Omental fat pad (tissue), 4 donors: Measurements from ENCODE around the gene SKIC8. TPM values are rescaled to one million over a fixed set of nuclear protein-coding genes. Genes with fewer than 3 reads are reported as not detected.
A peak's percentile ranks its signal among the peaks of the same experiment; 100 is the strongest.

Source experiments
- ATAC-seq: fragments of 150-250 bp; one replicate; pipeline ENCODE4 v1.9.1; 2016; ENCODE audit warnings: mild to moderate bottlenecking, moderate library complexity; ENCODE audit not compliant: low FRiP score
- DNase-seq: peaks from one replicate; pipeline ENCODE4 v3.0.0-alpha.2; 2019; ENCODE audit warnings: low spot score
- total RNA-seq, 4 donors: library from RNA; depleted of rRNA; stranded (reverse); fragments of >200 nt; gene quantifications; one replicate each; pipeline ENCODE4 v1.1.0, GENCODE V29; 2016
- TF ChIP-seq, protein P1 (sequence below), 3 donors: fragments of 450-650 bp; IDR thresholded peaks; one replicate each; pipeline ENCODE4 v1.5.1; 2016 to 2017; ENCODE audit warnings: antibody characterized with exemption in 3 of 3, mild to moderate bottlenecking in 3 of 3, moderate library complexity in 2 of 3

SKIC8 gene
- total RNA-seq = 10 to 100 TPM; 40.1 to 72.4 (median 65.4) TPM

GRCh38 chr15:78299101-78299930, at the start of gene SKIC8:
Gene SKIC8 (minus strand): TSS chr15:78299609. CDS start chr15:78295686, 3,923 bp downstream.
- TF ChIP-seq, protein P1, sequence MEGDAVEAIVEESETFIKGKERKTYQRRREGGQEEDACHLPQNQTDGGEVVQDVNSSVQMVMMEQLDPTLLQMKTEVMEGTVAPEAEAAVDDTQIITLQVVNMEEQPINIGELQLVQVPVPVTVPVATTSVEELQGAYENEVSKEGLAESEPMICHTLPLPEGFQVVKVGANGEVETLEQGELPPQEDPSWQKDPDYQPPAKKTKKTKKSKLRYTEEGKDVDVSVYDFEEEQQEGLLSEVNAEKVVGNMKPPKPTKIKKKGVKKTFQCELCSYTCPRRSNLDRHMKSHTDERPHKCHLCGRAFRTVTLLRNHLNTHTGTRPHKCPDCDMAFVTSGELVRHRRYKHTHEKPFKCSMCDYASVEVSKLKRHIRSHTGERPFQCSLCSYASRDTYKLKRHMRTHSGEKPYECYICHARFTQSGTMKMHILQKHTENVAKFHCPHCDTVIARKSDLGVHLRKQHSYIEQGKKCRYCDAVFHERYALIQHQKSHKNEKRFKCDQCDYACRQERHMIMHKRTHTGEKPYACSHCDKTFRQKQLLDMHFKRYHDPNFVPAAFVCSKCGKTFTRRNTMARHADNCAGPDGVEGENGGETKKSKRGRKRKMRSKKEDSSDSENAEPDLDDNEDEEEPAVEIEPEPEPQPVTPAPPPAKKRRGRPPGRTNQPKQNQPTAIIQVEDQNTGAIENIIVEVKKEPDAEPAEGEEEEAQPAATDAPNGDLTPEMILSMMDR (IDR thresholded peaks at IDR 0.05) = no peak
- peak; percentile 63 for DNase-seq
- peak; percentile 99 for ATAC-seq

DNA sequence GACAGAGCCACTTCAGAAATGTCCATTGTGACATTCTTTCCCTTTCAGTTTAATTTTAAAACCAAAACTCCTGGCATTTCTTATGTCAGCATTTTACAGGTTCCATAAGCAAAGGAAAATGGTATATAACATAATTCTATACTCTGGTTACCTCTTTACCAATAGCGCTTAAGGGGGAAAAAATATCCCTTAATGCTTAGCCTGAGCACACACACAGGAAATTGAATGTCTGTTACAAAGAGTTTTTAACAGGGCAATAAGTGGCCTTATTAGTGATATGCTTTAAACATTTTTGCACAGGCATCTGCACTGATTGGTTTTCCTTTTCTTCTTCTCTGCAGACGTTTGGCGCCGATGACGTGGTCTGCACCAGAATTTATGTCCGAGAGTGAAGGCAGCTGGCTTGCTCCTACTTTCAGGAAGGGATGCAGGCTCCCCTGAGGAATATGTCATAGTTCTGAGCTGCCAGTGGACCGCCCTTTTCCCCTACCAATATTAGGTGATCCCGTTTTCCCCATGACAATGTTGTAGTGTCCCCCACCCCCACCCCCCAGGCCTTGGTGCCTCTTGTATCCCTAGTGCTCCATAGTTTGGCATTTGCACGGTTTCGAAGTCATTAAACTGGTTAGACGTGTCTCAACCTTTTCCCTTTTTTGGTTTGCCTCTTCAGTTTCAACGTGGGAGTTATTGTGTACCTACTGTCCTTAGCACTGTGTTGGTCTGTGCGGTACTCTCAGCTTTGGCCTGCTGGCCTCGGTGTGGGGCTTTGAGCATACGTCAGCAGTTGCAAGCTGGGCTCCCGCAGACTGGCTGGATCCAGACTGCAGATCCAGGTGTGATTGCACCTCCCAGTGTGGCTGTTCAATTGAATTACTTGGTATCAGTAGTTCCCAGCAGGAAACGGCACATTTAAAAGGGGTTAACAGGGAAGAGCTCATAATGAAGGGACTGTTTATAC, 48.5 kb upstream of the SKIC8 start:
- ATAC-seq (no peak), DNase-seq (no peak)
- TF ChIP-seq, protein P1 (IDR thresholded peaks at IDR 0.05) = no peak

- TF ChIP-seq, protein P1 (IDR thresholded peaks at IDR 0.05) = no peak
- DNase-seq = no peak
- no peak for ATAC-seq
These were observed 46.2 kb upstream of the SKIC8 start for GRCh38 chr15:78345396-78346125.

DNA sequence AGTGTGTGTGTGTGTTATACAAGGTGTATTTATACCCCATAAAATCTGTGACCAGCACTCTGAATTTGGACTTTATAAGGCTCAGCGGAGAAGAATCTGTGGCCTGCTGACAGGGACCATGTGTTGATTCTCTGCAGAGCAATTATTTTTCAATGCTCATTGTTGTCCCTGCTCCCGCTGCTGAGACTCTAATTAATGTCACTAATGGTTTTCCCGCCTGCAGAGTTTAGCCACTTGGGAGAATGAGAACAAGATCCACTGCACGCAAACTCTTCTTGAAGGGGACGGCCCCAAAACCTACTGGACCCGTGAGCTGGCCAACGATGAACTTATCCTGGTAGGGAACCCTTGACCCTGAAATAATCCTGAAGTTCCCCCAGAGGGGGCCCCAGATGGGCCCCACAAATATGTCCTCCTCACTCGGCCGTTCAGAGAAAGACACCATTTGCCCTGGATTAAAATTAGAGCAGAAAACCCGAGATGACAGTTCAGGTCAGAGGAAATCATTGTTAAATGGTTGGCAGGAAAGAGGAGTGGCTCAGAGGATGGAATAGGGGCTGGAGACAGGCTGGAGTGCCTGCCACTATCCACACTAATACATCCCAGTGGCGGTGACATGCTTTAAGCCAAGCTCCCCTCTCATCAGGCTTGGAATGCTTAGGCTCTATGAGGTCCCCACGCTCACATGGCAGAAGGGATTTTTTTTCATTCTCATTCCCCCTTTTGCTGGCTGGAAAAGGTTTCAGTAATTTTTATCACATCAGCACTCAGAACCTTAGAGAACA, 44.1 kb upstream of the SKIC8 start:
- no peak for ATAC-seq
- DNase-seq = no peak
- TF ChIP-seq, protein P1 (IDR thresholded peaks at IDR 0.05) = no peak

DNA sequence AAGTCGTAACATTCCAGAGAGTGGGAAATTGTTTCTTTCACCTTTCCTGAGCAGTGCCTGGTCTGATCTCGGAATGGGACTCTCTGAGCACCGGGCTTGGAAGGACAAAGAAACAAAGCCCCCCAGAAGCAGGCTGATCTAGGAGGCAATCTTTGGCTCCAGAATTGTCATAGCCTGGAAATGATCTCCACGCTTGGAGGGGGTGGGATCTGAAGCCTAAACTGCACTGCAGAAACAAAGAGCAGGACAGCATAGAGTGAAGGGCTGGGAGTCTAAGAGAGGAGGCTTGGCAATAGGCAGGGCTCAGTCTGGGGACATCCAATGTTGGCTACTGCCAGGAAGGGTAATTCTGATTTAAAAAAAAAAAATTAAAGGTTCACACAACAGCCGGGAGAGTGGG, 42.6 kb upstream of the SKIC8 start:
- DNase-seq = no peak
- ATAC-seq = no peak

More for the DNA sequence above, 42.6 kb upstream of the SKIC8 start:
- TF ChIP-seq, protein P1 (IDR thresholded peaks at IDR 0.05) = no peak
